Measurements from ENCODE around the gene ADPRHL1. TPM values are rescaled to one million over a fixed set of nuclear protein-coding genes. Genes with fewer than 3 reads are reported as not detected.

ADPRHL1 gene
- 0.40 and 0.43 TPM in 2 replicates for total RNA-seq

GRCh38 chr13:113452942-113453901, at the start of gene ADPRHL1:
ADPRHL1 (minus strand) TSS chr13:113453488; CDS start chr13:113453437, 51 bp downstream.

DNA sequence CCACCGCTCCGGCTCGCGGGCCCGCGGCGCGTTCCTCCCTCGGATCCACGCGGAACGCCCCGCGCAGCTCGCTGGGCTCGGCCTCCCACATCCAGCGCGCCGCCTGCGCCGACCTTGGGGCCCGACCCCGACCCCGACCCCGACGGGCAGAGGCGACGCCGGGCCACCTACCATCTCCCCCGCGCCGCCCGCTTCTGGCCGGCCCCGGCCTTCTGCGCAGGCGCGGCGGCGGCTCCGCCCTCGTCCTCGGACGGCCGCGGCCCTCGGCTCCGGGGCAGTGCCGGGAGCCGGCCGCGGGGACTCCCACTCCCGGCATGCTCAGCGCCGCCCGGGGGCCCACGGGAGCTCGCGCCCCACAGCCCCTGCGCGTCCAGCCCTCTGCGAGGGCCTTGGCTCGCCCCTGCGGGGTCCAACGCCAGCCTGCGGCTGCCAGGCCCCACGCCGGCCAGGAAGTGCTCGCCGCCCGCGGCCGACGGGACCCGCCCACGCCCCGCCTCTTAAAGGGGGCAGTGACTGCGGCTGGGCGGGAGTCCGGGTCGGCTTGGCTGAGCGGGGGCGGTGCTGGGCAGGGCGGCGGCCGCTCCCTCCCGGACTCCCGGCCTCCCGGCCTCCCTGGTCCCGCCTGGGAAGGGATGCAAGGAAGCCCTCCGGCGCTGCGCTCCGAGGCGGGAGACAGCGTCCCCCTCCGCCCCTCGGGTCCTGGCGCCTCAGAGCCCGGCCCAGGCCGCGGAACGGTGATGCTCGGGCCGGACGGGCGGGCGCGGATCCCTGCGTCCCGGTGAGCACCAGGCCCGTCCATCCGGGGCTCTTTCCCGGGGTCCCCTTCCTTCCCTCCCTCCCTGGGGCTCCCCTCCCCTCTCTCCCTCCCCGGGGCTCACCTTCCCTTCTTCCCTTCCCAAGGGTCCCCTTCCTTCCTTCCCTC, 37.5 kb upstream of the ADPRHL1 start, which contains the start of gene DCUN1D2:
TSS of gene DCUN1D2 (minus strand) at position 216 of the 922 bp plus-strand sequence. CDS start at position 174, 42 bp downstream.

Small RNAs within 50 kb of the gene (small RNA-seq; reads per million reads assigned to genes)
- gene RNU1-16P, result not detected

Other genes starting within 250 kb of the ADPRHL1 start
- gene PCID2, start 244.8 kb downstream of the ADPRHL1 start, total RNA-seq, result 64.3 and 73.8 TPM in 2 replicates
- 130 and 131 TPM in 2 replicates for gene CUL4A, start 243.9 kb downstream of the ADPRHL1 start, total RNA-seq
- 121 and 130 TPM in 2 replicates for gene LAMP1, start 156.2 kb downstream of the ADPRHL1 start, total RNA-seq
- gene GRTP1, start 89.4 kb downstream of the ADPRHL1 start, total RNA-seq, result 0.13 TPM in 1 of 2 replicates, not detected in the other
- gene DCUN1D2, start 37.2 kb upstream of the ADPRHL1 start, total RNA-seq, result 10.6 and 13.7 TPM in 2 replicates
- 146 and 179 TPM in 2 replicates for gene TFDP1, start 131.3 kb upstream of the ADPRHL1 start, total RNA-seq
- gene ATP4B, start 204.7 kb upstream of the ADPRHL1 start, total RNA-seq, result not detected in 2 replicates
- under 0.01 TPM in 1 of 2 replicates, not detected in the other for gene GRK1, start 213.7 kb upstream of the ADPRHL1 start, total RNA-seq

Data from thoracic aorta endothelial cell (primary cell).